Measurements from ENCODE around the gene SMIM9.
"Not testable (repeated sequence)": the region's sequence is repeated elsewhere in the genome, so short reads cannot be mapped to it uniquely, and the experiment has no call there.

The SMIM9 gene

GRCh38 chrX:154834562-154834961 lies at the start of gene SMIM9:
Gene SMIM9, minus strand, starts transcription at chrX:154834662. Its CDS starts 3,806 bp downstream, at chrX:154830856.
- DNase-seq = no peak

GRCh38 chrX:154884069-154884468 lies 49.6 kb upstream of the SMIM9 start:
- DNase-seq = not testable (repeated sequence)

GRCh38 chrX:154873329-154873728 lies 38.9 kb upstream of the SMIM9 start:
- no peak for DNase-seq

- DNase-seq = not testable (repeated sequence)
Observed at GRCh38 chrX:154868522-154868921, 34.1 kb upstream of the SMIM9 start.

GRCh38 chrX:154855256-154855655 lies 20.8 kb upstream of the SMIM9 start:
- DNase-seq = no peak

DNA sequence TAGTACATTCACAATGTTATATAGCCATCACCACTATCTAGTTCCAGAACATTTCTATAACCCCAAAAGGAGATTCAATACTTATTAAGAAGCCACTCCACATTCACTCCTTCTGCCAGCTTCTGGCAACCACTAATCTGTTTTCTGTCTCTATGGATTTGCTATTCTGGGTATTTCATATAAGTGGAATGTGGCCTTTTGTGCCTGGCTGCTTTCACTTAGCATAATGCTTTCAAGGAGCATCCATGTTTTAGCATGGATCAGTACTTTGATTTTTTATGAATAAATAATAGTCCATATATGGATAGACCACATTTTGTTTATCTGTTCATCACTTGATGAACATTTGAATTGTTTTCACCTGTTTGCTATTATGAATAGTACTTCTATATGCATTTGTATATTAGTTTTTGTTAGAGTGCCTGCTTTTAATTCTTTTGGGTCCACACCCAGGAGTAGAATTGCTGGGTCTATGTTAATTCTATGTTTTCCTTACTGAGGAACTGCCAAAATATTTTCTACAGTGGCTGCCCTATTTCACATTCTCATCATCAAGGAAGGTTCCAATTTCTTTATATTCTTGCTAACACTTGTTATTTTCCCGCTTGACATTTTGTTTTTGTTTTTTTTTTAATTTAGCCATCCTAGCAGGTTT lies 16.6 kb upstream of the SMIM9 start:
- DNase-seq = no peak

DNA sequence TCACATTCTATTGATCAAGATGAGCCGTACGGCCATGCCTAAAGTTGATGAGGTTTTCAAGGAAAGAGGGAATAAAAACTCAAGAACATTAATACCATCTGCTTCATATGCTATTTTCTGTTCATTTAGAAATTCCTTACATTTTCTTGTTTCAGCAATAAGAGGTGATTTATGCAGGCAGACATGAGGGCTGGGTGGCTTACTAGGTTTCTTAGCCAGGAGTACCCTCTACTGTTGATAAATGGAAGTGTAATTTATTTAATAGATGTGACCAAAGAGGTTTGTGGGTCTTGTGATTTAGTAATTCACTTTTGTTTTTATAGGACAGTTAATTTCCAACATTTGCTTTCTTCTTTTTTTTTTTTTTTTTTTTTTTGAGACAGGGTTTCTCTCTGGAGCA lies 6.4 kb upstream of the SMIM9 start:
- DNase-seq = no peak

DNA sequence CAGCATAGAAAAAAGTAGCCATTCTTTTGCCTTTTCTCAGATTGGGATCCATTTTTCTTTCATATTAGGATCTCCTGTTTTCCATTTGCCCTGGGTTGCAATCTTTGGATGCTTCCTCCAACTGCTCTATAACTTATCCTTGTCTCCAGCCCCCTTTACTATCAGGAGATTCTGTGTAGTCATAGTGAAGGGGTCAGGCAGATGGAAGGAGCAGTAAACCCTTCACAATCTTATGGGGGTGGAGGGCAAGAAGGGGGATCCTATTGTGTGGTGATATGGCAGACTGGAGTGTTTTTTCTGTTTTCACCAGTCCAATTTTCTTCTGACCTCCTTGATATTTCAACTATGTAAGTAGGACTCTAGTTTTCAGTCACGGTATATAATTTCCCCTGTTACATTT lies 1.7 kb upstream of the SMIM9 start:
- no peak for DNase-seq

GRCh38 chrX:154833746-154834274 lies 652 bp downstream of the SMIM9 start:
- DNase-seq = no peak

- DNase-seq = no peak
Observed at GRCh38 chrX:154829926-154830442, 4.5 kb downstream of the SMIM9 start.

- no peak for DNase-seq
Observed at GRCh38 chrX:154829134-154829533, 5.3 kb downstream of the SMIM9 start.

- no peak for DNase-seq
Observed at GRCh38 chrX:154828016-154828408, 6.5 kb downstream of the SMIM9 start.

- no peak for DNase-seq
Observed at GRCh38 chrX:154827194-154828015, 7.1 kb downstream of the SMIM9 start.

GRCh38 chrX:154825586-154825985 lies 8.9 kb downstream of the SMIM9 start:
- DNase-seq = not testable (repeated sequence)

GRCh38 chrX:154824638-154825037 lies 9.8 kb downstream of the SMIM9 start:
- no peak for DNase-seq

DNA sequence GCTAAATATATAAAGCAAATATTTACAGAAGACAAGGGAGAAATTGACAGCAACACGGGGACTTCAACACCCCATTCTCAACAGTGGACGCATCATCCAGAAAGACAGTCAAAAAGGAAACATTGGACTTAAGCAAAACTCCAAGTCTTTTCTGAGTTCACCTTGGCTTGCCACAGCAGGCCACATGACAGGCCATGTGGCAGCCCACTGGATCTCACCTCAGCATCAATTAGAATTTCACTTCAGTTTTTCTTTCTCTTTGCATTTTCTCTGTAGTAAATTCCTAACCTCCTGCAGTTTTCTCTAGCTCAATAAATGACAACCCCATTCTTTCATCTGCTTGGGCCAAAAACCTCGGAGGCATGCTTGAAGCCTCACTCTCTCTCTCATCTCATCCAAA lies 12.4 kb downstream of the SMIM9 start:
- no peak for DNase-seq

DNA sequence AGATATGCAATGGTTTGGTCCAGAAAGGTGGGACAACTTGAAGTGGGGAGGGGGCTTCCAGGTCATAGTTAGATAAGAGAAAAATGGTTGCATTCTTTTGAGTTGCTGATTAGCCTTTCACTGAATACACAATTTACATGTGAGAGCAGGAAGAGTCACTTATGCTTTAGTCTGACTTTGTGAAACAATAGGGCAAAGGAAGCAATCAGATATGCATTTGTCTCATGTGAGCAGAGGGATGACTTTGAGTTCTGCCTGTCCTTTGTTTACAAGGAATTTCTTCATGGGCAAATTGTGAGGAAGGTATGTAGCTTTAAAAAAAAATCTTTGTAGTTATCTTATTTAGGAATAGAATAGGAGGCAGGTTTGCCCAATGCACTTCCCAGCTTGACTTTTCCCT lies 12.9 kb downstream of the SMIM9 start:
- DNase-seq = no peak

DNA sequence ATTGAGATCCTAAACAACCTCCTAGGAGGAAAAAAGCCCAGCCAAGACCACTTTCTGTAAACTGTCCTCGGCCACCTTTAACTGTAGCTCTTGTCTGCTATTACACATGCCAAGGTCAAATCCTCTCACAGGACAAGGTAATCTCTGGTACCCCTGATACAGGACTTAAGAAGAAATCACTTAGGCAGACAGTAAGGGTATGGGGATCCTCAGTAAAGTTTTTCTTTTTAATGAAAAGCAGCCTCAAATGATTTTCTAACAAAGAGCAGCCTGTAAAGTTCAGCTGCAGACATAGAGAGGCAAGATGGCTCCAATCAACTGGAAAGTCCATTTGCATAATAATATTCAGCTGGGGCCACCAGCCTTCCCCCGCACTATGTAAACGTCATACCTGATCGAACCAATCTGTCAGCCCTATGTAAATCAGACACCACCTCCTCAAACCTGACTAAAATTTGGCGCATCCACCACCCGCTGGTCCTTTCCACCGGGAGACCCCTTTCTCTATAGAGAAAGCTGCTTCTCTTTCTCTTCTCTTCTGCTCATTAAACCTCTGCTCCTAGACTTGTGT lies 14.6 kb downstream of the SMIM9 start:
- no peak for DNase-seq

DNA sequence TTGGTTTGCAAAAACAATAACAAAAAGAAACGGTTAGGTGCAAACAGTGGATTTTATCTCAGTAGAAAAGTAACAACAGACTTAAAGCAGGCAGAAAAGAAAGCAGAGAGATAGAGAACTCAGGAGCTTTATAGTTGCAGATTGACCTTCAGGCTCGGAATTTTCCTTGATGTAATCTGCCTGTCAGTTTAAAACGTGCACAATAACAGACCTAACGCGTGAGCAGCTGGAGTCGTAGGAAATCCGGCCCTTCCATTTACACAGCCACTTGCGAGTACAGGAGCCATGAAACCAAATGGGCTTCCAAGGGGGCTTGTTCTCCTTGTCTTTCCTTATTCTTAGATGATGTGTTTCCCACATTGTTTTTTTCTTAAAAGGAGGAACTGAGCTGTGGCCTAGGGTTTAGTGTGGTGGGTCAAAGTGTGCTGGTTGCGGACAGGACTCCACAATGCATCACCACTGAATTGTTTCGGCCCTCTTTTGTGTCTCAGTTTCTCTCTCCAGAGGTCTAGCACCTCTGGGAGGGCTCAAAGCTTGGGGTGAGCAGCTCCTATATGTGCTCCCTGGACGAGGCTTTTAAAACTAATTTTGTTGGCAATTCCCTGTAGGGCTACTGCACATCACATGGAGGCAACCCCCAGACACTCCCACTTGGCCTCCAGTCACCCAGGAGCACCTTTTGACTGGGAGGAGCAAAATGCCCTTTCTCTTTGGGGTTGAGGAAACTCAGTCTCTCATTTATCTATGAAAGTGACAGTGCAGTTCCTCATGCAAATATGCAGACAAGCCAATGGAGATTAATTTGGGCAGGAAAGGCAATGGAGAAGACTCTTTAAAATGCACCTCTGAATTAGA lies 15.3 kb downstream of the SMIM9 start:
- DNase-seq = no peak

DNA sequence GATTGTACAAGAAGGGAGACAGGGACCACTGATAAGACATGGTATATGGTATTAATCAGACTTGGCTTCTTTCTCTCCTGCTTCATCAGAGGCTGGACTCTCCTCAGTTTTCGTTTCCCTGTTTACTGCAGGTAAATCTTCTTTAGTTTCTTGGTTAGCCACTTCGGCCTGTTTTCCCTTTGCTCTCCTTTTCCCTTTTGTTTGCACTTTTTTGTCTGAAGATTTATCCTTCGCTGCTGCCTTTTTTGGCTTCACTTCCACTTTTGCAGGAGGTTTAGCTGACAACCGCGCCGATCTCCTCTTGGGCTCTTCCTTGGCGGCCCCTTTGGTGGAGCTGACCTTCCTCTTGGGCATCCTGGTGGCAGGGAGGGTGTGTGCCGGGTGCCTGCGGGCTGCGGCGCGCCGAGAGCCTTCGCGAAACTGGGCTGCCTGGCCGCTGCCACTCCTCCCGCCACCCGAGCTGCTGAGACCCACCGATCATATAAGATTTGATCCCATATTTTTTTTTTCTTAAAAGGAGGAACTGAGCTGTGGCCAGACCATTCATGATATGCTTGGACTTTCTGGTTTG lies 17.3 kb downstream of the SMIM9 start:
- DNase-seq = not testable (repeated sequence)

GRCh38 chrX:154816326-154816898 lies 18.1 kb downstream of the SMIM9 start:
- DNase-seq = not testable (repeated sequence)

Data from stimulated activated CD4-positive, alpha-beta T cell treated with anti-CD3 and anti-CD28 coated beads, Interleukin-12 subunit alpha, Interleukin-12 subunit beta, amount 100 ng/mL, for 4 hours (primary cell).